ENCODE measurements around the gene ADD3. TPM values are rescaled to one million over a fixed set of nuclear protein-coding genes. Genes with fewer than 3 reads are reported as not detected.

The ADD3 gene
- total and polyA plus RNA-seq, 10 of the 15 experiments (the other 5 are each of a cell fraction or from before 2014, with no cell fraction given) = 27.3 to 129 (median 67.8) TPM

- TF ChIP-seq BCLAF1 (IDR thresholded peaks at IDR 0.05) (no peak), ZNF687 (IDR thresholded peaks at IDR 0.05) (no peak), POLR2AphosphoS2 (IDR thresholded peaks at IDR 0.05; ENCODE audit: low read depth, low read length) (no peak), BACH1 (IDR thresholded peaks at IDR 0.05; ENCODE audit: borderline replicate concordance) (no peak), RBBP5 (conservative IDR thresholded peaks at IDR 0.05) (no peak)
Observed at GRCh38 chr10:109994711-109995577, 12.8 kb upstream of the ADD3 start (continued).

Measured in GM12878 (cell line).